Measurements from ENCODE around the gene TBC1D22A. TPM values are rescaled to one million over a fixed set of nuclear protein-coding genes. Genes with fewer than 3 reads are reported as not detected.

Gene TBC1D22A
- total and polyA plus RNA-seq, 10 of the 15 experiments (the other 5 are each of a cell fraction or from before 2014, with no cell fraction given): 0.63 to 44.7 (median 27.4) TPM

GRCh38 chr22:47121791-47122190 lies 359.3 kb downstream of the TBC1D22A start:
- RAD21 ChIA-PET (ENCODE audit: unreplicated experiment): no interaction called here
- no peaks in the 10 kb centered on the region for H3K9me3 ChIP-seq (replicated peaks; ENCODE audit: control insufficient read depth, insufficient read depth, low read length)
- TF ChIP-seq POLR2A (IDR thresholded peaks at IDR 0.05; ENCODE audit: low read depth, low read length) (peak; percentile 27; the same call in 1 of the 2 replicates), DPF2 (IDR thresholded peaks at IDR 0.05) (no peak), KDM1A (IDR thresholded peaks at IDR 0.05; ENCODE audit: borderline replicate concordance) (no peak), ZNF207 (IDR thresholded peaks at IDR 0.05; ENCODE audit: borderline replicate concordance) (no peak), SKIL (IDR thresholded peaks at IDR 0.05; ENCODE audit: low read depth, poor library complexity, severe bottlenecking) (no peak)
- TF ChIP-seq, protein P1, sequence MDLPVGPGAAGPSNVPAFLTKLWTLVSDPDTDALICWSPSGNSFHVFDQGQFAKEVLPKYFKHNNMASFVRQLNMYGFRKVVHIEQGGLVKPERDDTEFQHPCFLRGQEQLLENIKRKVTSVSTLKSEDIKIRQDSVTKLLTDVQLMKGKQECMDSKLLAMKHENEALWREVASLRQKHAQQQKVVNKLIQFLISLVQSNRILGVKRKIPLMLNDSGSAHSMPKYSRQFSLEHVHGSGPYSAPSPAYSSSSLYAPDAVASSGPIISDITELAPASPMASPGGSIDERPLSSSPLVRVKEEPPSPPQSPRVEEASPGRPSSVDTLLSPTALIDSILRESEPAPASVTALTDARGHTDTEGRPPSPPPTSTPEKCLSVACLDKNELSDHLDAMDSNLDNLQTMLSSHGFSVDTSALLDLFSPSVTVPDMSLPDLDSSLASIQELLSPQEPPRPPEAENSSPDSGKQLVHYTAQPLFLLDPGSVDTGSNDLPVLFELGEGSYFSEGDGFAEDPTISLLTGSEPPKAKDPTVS (IDR thresholded peaks at IDR 0.05; ENCODE audit: low read depth, low read length): no peak
- H4K20me1 ChIP-seq (ENCODE audit: control insufficient read depth, insufficient read depth): no peaks in the 10 kb centered on the region
- CTCF ChIA-PET: no interaction called here
- no TSS peak for BruUV-seq (replicated peaks)
- H3K4me1 ChIP-seq (ENCODE audit: control insufficient read depth, insufficient read depth, low read length): no peaks in the 10 kb centered on the region
- no peak overlapping the region for H2AFZ ChIP-seq (ENCODE audit: control insufficient read depth, low read depth, low read length)
- FAIRE-seq: no peak
- no peak overlapping the region for H3K9ac ChIP-seq (ENCODE audit: control insufficient read depth, insufficient read depth, low read length)
- no peak overlapping the region for H3K4me3 ChIP-seq
- SMC1A ChIA-PET (ENCODE audit: uncharacterized antibody, unreplicated experiment): no interaction called here
- POLR2A ChIA-PET: no interaction called here
- ATAC-seq: no peak
- H3K4me2 ChIP-seq (ENCODE audit: control insufficient read depth, insufficient read depth): no peak overlapping the region
- intact Hi-C loops (cut with micrococcal nuclease; ENCODE audit: unreplicated experiment) (no loop called here), in situ Hi-C loops (cut with MboI) (no loop called here)
- 98% methylated on average over 11 of the region's 11 CpGs for WGBS (ENCODE audit: insufficient coverage, insufficient replicate concordance, low lambda C conversion rate, missing lambda C conversion rate)
- no peak for DNase-seq (ENCODE audit: low read depth, low spot score)
- H3K27me3 ChIP-seq (replicated peaks in 1 of 2; ENCODE audit: control insufficient read depth in 2 of 2, insufficient read depth in 2 of 2, low read length in 1 of 2): no peaks in the 10 kb centered on the region
- H3K36me3 ChIP-seq (ENCODE audit: control insufficient read depth in 2 of 2, insufficient read depth in 2 of 2, low read length in 1 of 2): no peaks in the 10 kb centered on the region
- no peak overlapping the region for H3K27ac ChIP-seq (ENCODE audit: control insufficient read depth, insufficient read depth)
- no peaks in the 10 kb centered on the region for H3K79me2 ChIP-seq (ENCODE audit: control insufficient read depth, insufficient read depth, low read length)

Data from GM12878 (cell line).